ENCODE data around the gene OR1F1. TPM values are rescaled to one million over a fixed set of nuclear protein-coding genes. Genes with fewer than 3 reads are reported as not detected.
"Not testable (repeated sequence)": the region's sequence is repeated elsewhere in the genome, so short reads cannot be mapped to it uniquely, and the experiment has no call there.

Gene OR1F1
- total RNA-seq: not detected

GRCh38 chr16:3187798-3188674, at the start of gene OR1F1:
TSS of gene OR1F1 (plus strand) at chr16:3188204.
- intact Hi-C loops (cut with DNase I): no loop called here
- ATAC-seq: no peak
- no peak for DNase-seq (ENCODE audit: low spot score)

GRCh38 chr16:3138342-3138741, 49.7 kb upstream of the OR1F1 start:
- intact Hi-C loops (cut with DNase I): no loop called here
- ATAC-seq: no peak
- DNase-seq (ENCODE audit: low spot score): no peak

GRCh38 chr16:3138823-3139426, 49.1 kb upstream of the OR1F1 start:
- DNase-seq (ENCODE audit: low spot score): no peak
- intact Hi-C loops (cut with DNase I): no loop called here
- no peak for ATAC-seq

GRCh38 chr16:3139561-3139960, 48.4 kb upstream of the OR1F1 start:
- ATAC-seq; DNase-seq (ENCODE audit: low spot score); intact Hi-C loops (cut with DNase I): not testable (repeated sequence)

- ATAC-seq (no peak), DNase-seq (ENCODE audit: low spot score) (no peak)
- intact Hi-C loops (cut with DNase I): no loop called here
Measured at GRCh38 chr16:3140603-3141427, 47.2 kb upstream of the OR1F1 start.

- no peak for DNase-seq (ENCODE audit: low spot score)
- ATAC-seq: no peak
- intact Hi-C loops (cut with DNase I): no loop called here
Measured at GRCh38 chr16:3141781-3142311, 46.2 kb upstream of the OR1F1 start.

GRCh38 chr16:3142327-3142726, 45.7 kb upstream of the OR1F1 start:
- intact Hi-C loops (cut with DNase I): no loop called here
- ATAC-seq (no peak), DNase-seq (ENCODE audit: low spot score) (no peak)

- ATAC-seq: no peak
- intact Hi-C loops (cut with DNase I): no loop called here
- DNase-seq (ENCODE audit: low spot score): no peak
Measured at GRCh38 chr16:3142770-3143169, 45.2 kb upstream of the OR1F1 start.

- ATAC-seq: no peak
- intact Hi-C loops (cut with DNase I): no loop called here
- DNase-seq (ENCODE audit: low spot score): no peak
Measured at GRCh38 chr16:3143189-3143588, 44.8 kb upstream of the OR1F1 start.

GRCh38 chr16:3143598-3144320, 44.2 kb upstream of the OR1F1 start:
- intact Hi-C loops (cut with DNase I): no loop called here

GRCh38 chr16:3144321-3144983, 43.6 kb upstream of the OR1F1 start:
- DNase-seq (ENCODE audit: low spot score) (no peak), ATAC-seq (no peak)
- intact Hi-C loops (cut with DNase I): no loop called here

More at GRCh38 chr16:3143598-3144320, 44.2 kb upstream of the OR1F1 start:
- DNase-seq (ENCODE audit: low spot score) (no peak), ATAC-seq (no peak)

- intact Hi-C loops (cut with DNase I): no loop called here
- DNase-seq (ENCODE audit: low spot score) (no peak), ATAC-seq (no peak)
Measured at GRCh38 chr16:3145151-3145550, 42.9 kb upstream of the OR1F1 start.

GRCh38 chr16:3145660-3146059, 42.3 kb upstream of the OR1F1 start:
- intact Hi-C loops (cut with DNase I): no loop called here
- no peak for ATAC-seq
- DNase-seq (ENCODE audit: low spot score): no peak

- no peak for DNase-seq (ENCODE audit: low spot score)
- ATAC-seq: no peak
- intact Hi-C loops (cut with DNase I): no loop called here
Measured at GRCh38 chr16:3147046-3147756, 40.8 kb upstream of the OR1F1 start.

GRCh38 chr16:3147757-3148104, 40.3 kb upstream of the OR1F1 start:
- intact Hi-C loops (cut with DNase I): no loop called here
- ATAC-seq: no peak
- no peak for DNase-seq (ENCODE audit: low spot score)

- intact Hi-C loops (cut with DNase I): no loop called here
- ATAC-seq: no peak
- DNase-seq (ENCODE audit: low spot score): no peak
Measured at GRCh38 chr16:3148256-3149192, 39.5 kb upstream of the OR1F1 start.

- ATAC-seq: no peak
- no peak for DNase-seq (ENCODE audit: low spot score)
Measured at GRCh38 chr16:3149193-3149530, 38.8 kb upstream of the OR1F1 start.

More at GRCh38 chr16:3149193-3149530, 38.8 kb upstream of the OR1F1 start:
- intact Hi-C loops (cut with DNase I): no loop called here
